VCaP (cell line): ENCODE data around the gene CARS2.

ENCODE experiments used
- H3K27ac ChIP-seq: fragments of 450-650 bp; 2 replicates; pipeline ENCODE4 v1.5.1; 2017
- TF ChIP-seq, protein P1 (sequence below): fragments of 450-650 bp; conservative IDR thresholded peaks from 2 replicates; pipeline ENCODE4 v1.5.1; 2017; ENCODE audit warnings: mild to moderate bottlenecking, moderate library complexity

The CARS2 gene

GRCh38 chr13:110653271-110653670 lies 52.6 kb downstream of the CARS2 start:
- no peak overlapping the region for H3K27ac ChIP-seq
- TF ChIP-seq, protein P1, sequence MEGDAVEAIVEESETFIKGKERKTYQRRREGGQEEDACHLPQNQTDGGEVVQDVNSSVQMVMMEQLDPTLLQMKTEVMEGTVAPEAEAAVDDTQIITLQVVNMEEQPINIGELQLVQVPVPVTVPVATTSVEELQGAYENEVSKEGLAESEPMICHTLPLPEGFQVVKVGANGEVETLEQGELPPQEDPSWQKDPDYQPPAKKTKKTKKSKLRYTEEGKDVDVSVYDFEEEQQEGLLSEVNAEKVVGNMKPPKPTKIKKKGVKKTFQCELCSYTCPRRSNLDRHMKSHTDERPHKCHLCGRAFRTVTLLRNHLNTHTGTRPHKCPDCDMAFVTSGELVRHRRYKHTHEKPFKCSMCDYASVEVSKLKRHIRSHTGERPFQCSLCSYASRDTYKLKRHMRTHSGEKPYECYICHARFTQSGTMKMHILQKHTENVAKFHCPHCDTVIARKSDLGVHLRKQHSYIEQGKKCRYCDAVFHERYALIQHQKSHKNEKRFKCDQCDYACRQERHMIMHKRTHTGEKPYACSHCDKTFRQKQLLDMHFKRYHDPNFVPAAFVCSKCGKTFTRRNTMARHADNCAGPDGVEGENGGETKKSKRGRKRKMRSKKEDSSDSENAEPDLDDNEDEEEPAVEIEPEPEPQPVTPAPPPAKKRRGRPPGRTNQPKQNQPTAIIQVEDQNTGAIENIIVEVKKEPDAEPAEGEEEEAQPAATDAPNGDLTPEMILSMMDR, result no peak

DNA sequence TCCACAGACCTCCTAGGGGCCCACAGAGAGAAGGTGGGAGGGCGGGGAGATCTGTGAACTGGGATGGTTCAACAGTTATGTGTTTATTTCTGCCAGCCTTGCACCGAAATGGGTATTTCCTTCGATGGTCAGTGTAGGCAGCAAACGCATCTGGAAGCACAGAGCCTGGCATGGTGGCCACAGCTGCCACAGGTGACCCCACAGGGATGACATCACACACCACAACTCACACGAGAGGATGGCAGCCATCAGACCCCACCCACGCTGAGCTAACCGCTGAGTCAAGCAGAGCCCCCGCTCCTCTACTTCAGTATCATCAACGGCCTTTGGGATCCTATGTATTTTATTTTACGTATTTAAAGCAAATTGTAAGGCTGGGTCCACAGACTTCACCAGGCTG lies 53.2 kb downstream of the CARS2 start:
- TF ChIP-seq, protein P1, result no peak
- H3K27ac ChIP-seq, result no peak overlapping the region

- TF ChIP-seq, protein P1, result no peak
- no peak overlapping the region for H3K27ac ChIP-seq
Measured at GRCh38 chr13:110652231-110652730, 53.6 kb downstream of the CARS2 start.

GRCh38 chr13:110651726-110652230 lies 54.1 kb downstream of the CARS2 start:
- no peak overlapping the region for H3K27ac ChIP-seq
- TF ChIP-seq, protein P1, result no peak

DNA sequence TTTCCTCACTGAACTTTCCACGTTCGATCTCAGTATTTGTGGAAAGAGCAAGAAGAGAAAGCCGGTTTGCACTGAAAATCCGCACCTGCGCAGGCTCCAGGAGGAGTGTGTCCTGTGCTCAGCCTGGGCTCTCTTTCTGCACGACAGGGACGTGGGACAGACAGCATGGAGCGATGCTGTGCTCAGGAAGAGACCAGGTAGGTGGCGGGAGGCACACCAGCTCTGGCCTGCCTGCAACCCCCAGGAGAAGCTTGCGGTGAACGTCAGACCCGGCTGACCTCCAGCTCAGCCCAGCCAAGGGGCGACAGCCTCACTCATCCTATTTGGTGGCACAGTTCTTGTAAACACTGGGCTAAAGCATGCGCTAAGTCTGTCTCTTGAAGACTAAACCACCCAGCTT lies 54.6 kb downstream of the CARS2 start:
- TF ChIP-seq, protein P1, result no peak
- no peak overlapping the region for H3K27ac ChIP-seq

- TF ChIP-seq, protein P1, result no peak
- no peak overlapping the region for H3K27ac ChIP-seq
Measured at GRCh38 chr13:110650436-110650835, 55.5 kb downstream of the CARS2 start.

DNA sequence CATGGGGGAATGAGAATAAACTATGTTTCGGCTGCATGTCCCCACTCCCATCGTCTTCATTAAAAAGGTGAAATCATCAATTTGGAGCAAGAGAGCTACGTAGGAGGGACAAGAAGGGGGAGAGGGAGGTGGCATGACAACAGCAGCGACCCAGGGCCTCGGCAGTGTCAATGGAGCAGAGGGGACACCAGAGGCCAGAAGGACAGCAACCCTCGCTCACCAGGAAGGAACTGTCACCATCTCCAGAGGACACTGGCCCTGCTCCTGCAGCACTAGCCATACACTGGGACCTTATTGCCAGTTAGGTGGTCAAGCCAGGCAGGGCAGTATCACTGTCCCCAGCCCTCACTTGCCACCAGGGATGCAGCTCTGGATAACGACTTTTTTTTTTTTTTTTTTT lies 56.4 kb downstream of the CARS2 start:
- TF ChIP-seq, protein P1, result no peak
- no peak overlapping the region for H3K27ac ChIP-seq
